Measurements from ENCODE around the gene JAK1. TPM values are rescaled to one million over a fixed set of nuclear protein-coding genes. Genes with fewer than 3 reads are reported as not detected.

The JAK1 gene
- total and polyA plus RNA-seq, 7 donors, result 33.7 to 137 (median 101) TPM

DNA sequence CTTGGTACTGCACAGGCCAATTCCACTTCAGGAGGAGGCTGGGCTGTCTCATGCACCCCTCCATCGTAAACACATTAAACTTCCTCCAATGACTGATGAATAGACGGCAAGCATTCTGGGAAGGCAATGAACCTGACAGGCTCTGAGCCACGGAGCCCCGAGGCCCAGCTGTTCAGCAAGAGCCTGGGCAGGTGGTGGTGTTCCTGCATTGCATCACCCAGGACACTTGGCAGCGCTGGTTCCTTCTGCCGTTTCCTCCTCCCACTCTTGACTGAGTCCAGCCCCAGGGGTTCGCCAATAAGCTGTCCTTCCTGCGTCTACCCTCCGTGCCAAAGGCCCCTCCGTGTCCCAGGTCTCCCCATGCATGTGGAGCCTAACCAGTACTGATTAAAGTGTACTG, 109.8 kb downstream of the JAK1 start:
- Histone ChIP-seq H3K27me3 (ENCODE audit: insufficient read depth in 3 of 3, low read length in 2 of 3) (no peaks in the 10 kb centered on the region), H3K9me3 (no peaks in the 10 kb centered on the region), H3K36me3 (ENCODE audit: insufficient read depth in 1 of 2, low read depth in 1 of 2) (peaks cover 9 to 86% of the 10 kb centered on the region in 2 donors), H3K4me3 (no peak overlapping the region), H3K4me1 (peaks cover 9% of the 10 kb centered on the region), H3K27ac (peak overlapping the region; percentile 69)
- DNase-seq (peak; percentile 72 to 84), ATAC-seq (peak; percentile 92 to 94 (median 94))
- WGBS, 3 donors, result 32 to 58% (median 56%) methylated on average over 10 of the region's 10 CpGs
- TF ChIP-seq, protein P1, sequence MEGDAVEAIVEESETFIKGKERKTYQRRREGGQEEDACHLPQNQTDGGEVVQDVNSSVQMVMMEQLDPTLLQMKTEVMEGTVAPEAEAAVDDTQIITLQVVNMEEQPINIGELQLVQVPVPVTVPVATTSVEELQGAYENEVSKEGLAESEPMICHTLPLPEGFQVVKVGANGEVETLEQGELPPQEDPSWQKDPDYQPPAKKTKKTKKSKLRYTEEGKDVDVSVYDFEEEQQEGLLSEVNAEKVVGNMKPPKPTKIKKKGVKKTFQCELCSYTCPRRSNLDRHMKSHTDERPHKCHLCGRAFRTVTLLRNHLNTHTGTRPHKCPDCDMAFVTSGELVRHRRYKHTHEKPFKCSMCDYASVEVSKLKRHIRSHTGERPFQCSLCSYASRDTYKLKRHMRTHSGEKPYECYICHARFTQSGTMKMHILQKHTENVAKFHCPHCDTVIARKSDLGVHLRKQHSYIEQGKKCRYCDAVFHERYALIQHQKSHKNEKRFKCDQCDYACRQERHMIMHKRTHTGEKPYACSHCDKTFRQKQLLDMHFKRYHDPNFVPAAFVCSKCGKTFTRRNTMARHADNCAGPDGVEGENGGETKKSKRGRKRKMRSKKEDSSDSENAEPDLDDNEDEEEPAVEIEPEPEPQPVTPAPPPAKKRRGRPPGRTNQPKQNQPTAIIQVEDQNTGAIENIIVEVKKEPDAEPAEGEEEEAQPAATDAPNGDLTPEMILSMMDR (IDR thresholded peaks at IDR 0.05), result no peak
- intact Hi-C loops (cut with DNase I), result no loop called here

DNA sequence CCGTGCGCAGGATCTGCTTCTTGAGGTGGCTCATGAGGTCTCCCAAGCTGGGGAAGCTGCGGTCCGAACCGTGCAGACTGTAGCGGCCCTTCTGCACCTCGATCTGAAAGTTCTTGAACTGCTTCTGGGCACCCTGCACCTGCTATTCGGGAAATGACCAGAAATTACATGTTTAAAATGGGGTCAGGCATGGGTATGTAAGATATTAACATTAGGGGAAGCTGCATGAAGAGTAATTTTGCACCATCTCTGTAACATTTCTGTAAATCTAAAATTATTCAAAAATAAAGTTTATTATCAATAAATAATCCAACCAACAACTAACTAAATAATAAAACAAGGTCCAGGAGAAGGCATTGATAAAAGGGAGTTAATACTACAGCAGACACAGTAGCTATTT, 110.8 kb downstream of the JAK1 start:
- H3K4me1 ChIP-seq, result peaks cover 9% of the 10 kb centered on the region
- 82 to 94% (median 91%) methylated on average over 8 of the region's 8 CpGs for WGBS, 3 donors
- H3K27ac ChIP-seq, result no peak overlapping the region
- ATAC-seq, result no peak
- no peak overlapping the region for H3K4me3 ChIP-seq
- H3K27me3 ChIP-seq (ENCODE audit: insufficient read depth in 3 of 3, low read length in 2 of 3), result no peaks in the 10 kb centered on the region
- TF ChIP-seq, protein P1 (IDR thresholded peaks at IDR 0.05), result no peak
- no peaks in the 10 kb centered on the region for H3K9me3 ChIP-seq
- H3K36me3 ChIP-seq (ENCODE audit: insufficient read depth in 1 of 2, low read depth in 1 of 2), result peaks cover 9 to 95% of the 10 kb centered on the region in 2 donors
- no peak for DNase-seq
- intact Hi-C loops (cut with DNase I), result no loop called here

DNA sequence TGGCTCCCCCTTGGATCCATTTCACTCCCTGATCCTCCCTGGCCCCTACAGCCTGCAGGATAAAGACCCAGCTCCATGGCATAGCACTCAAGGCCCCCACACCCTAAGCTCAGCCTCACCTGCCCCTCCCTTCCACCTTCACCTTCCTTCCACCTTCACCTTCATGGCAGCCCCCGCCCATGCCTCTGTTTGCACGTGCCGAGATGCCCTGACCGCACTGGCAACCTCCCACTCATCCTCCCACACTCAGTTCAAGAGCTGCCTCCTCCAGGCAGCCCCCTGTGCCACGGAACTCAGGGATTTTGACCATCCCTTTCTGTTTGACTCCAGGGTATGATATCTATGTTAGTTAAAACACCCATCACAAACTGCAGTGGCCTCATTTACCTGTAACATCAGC, 111.7 kb downstream of the JAK1 start:
- DNase-seq (no peak), ATAC-seq (no peak)
- Histone ChIP-seq H3K4me1 (peaks cover 9% of the 10 kb centered on the region), H3K27me3 (ENCODE audit: insufficient read depth in 3 of 3, low read length in 2 of 3) (no peaks in the 10 kb centered on the region), H3K9me3 (no peaks in the 10 kb centered on the region), H3K36me3 (ENCODE audit: insufficient read depth in 1 of 2, low read depth in 1 of 2) (peaks cover 5 to 98% of the 10 kb centered on the region in 2 donors), H3K27ac (no peak overlapping the region), H3K4me3 (no peak overlapping the region)
- intact Hi-C loops (cut with DNase I), result no loop called here
- 92 to 96% (median 95%) methylated on average over 5 of the region's 5 CpGs for WGBS, 3 donors
- TF ChIP-seq, protein P1 (IDR thresholded peaks at IDR 0.05), result no peak

DNA sequence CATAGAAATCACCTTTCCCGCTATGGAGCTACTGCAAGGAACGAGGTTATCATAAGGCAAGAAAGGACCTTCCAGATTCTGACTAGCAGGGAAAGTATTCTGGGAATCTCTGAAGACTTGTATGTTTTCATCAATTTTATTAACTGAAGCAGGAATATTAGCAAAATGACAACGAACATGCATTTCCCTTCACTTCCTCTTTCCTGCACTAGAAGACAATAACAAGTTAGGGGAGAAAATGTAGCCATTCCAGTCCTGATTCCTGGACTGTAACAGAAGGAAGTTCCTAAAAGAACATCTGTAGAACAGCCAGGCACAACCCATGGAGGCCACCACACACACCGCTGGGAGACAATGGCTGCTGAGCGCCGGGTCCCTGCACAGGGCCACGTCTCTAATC, 114.7 kb downstream of the JAK1 start:
- Histone ChIP-seq H3K9me3 (no peaks in the 10 kb centered on the region), H3K27me3 (ENCODE audit: insufficient read depth in 3 of 3, low read length in 2 of 3) (no peaks in the 10 kb centered on the region), H3K27ac (no peak overlapping the region), H3K4me1 (peaks cover 7% of the 10 kb centered on the region), H3K36me3 (ENCODE audit: insufficient read depth in 1 of 2, low read depth in 1 of 2) (peaks cover 3 to 98% of the 10 kb centered on the region in 2 donors), H3K4me3 (no peak overlapping the region)
- DNase-seq, result no peak
- 72 to 78% (median 76%) methylated on average over 7 of the region's 7 CpGs for WGBS, 3 donors
- intact Hi-C loops (cut with DNase I), result no loop called here
- TF ChIP-seq, protein P1 (IDR thresholded peaks at IDR 0.05), result no peak
- ATAC-seq, result no peak

DNA sequence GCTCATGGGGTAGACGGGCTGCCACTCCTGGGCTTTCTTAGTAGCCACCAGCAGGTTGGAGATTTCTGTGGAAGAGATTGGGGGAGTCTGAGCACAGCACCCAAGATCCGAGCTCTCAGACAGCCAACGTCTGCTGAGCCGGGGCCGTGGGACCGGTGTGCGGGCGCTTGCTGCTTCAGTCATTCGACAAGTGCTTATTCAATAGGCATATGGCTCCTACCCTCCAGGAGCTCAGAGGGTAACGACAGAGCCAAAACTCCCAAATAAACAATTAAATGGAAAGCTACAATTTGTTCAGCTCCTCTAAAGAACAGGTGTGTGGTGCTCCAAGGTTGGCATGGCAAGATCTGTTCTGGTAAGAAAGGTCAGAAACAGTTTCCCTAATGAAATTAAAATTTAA, 115.5 kb downstream of the JAK1 start:
- Histone ChIP-seq H3K36me3 (ENCODE audit: insufficient read depth in 1 of 2, low read depth in 1 of 2) (peaks cover 3 to 98% of the 10 kb centered on the region in 2 donors), H3K9me3 (no peaks in the 10 kb centered on the region), H3K27ac (no peak overlapping the region), H3K4me3 (no peak overlapping the region), H3K4me1 (no peaks in the 10 kb centered on the region), H3K27me3 (ENCODE audit: insufficient read depth in 3 of 3, low read length in 2 of 3) (no peaks in the 10 kb centered on the region)
- ATAC-seq (no peak), DNase-seq (no peak)
- TF ChIP-seq, protein P1 (IDR thresholded peaks at IDR 0.05), result no peak
- WGBS, 3 donors, result 81 to 91% (median 90%) methylated on average over 10 of the region's 10 CpGs
- intact Hi-C loops (cut with DNase I), result no loop called here

Measured in psoas muscle (tissue), 8 donors.